K562 (cell line): ENCODE data around the gene FAM20B. TPM values are rescaled to one million over a fixed set of nuclear protein-coding genes. Genes with fewer than 3 reads are reported as not detected.

Source experiments
- CBX8 ChIP-seq: fragments of 200-600 bp; sonication (generic); IDR thresholded peaks from 2 replicates; pipeline ENCODE4 v1.6.1; 2012; ENCODE audit warnings: borderline replicate concordance, mixed run types, low read depth, mild to moderate bottlenecking, moderate library complexity, mixed read lengths, low read length, control low read depth, inconsistent platforms; ENCODE audit not compliant: poor library complexity, severe bottlenecking; ENCODE audit errors: extremely low read depth
- CREB1 ChIP-seq, 2 experiments: sonication (generic) in 1 of 2; formaldehyde crosslinking in 1 of 2; IDR thresholded peaks; 2 replicates each; pipeline versions ENCODE4 v1.6.1 to v1.8.0; 2012 to 2022; ENCODE audit warnings: inconsistent platforms in 1 of 2, mild to moderate bottlenecking in 1 of 2, missing genetic modification reagents in 1 of 2, moderate library complexity in 1 of 2
- EP300 ChIP-seq: IDR thresholded peaks from 2 replicates; pipeline ENCODE4 v1.6.1; 2012; ENCODE audit warnings: low read length, improper control_type of control experiment
- MYBL2 ChIP-seq, 2 experiments: fragments of 450-650 bp in 1 of 2; sonication (generic) in 1 of 2; formaldehyde crosslinking in 1 of 2; IDR thresholded peaks; 2 replicates each; pipeline versions ENCODE4 v1.6.1 to v1.8.1; 2017 to 2022; ENCODE audit warnings: borderline replicate concordance in 1 of 2, inconsistent platforms in 1 of 2, low read depth in 1 of 2, mild to moderate bottlenecking in 1 of 2, missing genetic modification reagents in 1 of 2, moderate library complexity in 1 of 2
- SMARCE1 ChIP-seq: fragments of 450-650 bp; IDR thresholded peaks from 2 replicates; pipeline ENCODE4 v1.7.1; 2016; ENCODE audit warnings: mild to moderate bottlenecking
- SRSF7 ChIP-seq: fragments of 200-400 bp; formaldehyde crosslinking; optimal IDR thresholded peaks from 2 replicates; pipeline ENCODE3; 2017; ENCODE audit warnings: mild to moderate bottlenecking, low read depth, low read length
- TEAD1 ChIP-seq, 2 experiments: fragments of 450-650 bp in 1 of 2; sonication (generic) in 1 of 2; formaldehyde crosslinking; IDR thresholded peaks; 2 replicates each; pipeline versions ENCODE4 v1.4.0 to v1.8.0; 2020 to 2022; ENCODE audit warnings: mild to moderate bottlenecking in 2 of 2, missing genetic modification reagents in 1 of 2
- polyA plus RNA-seq, 8 experiments: library from polyadenylated mRNA; depleted of rRNA in 4 of 8; stranded (reverse) in 5 of 8; unstranded in 3 of 8; fragments of >200 nt; fragmentation: Nextera tagmentation in 2 of 8; fragmentation: Illumina TruSeq in 1 of 8; extraction: Ambion mirVana in 2 of 8; extraction: Trizol in 1 of 8; gene quantifications; 2 replicates each; pipeline versions ENCODE4 v1.2.1 to v1.2.3, GENCODE V29; 2011 to 2014; ENCODE audit warnings: inconsistent platforms in 1 of 8, missing spikeins in 1 of 8
- total RNA-seq, 7 experiments: library from RNA; depleted of rRNA in 6 of 7; stranded (reverse); fragments of >200 nt in 6 of 7; fragmentation: Illumina TruSeq in 2 of 7; extraction: Trizol in 2 of 7; gene quantifications; 2 replicates each; pipeline versions ENCODE4 v1.2.1 to v1.2.3, GENCODE V29; 2011 to 2021; ENCODE audit warnings: low replicate concordance in 1 of 7
- TF ChIP-seq, protein P1 (sequence below): fragments of 250-450 bp; sonication (Bioruptor Pico); IDR thresholded peaks from 2 replicates; pipeline ENCODE4 v1.4.0; 2020; ENCODE audit warnings: mild to moderate bottlenecking
- TF ChIP-seq, protein P2 (sequence below), 2 experiments: IDR thresholded peaks; 2 replicates each; pipeline ENCODE4 v1.6.1; 2012; ENCODE audit warnings: improper control_type of control experiment in 2 of 2, low read depth in 2 of 2, low read length in 2 of 2, borderline replicate concordance in 1 of 2
- TF ChIP-seq, protein P3 (sequence below), 2 experiments: fragments of 450-650 bp; formaldehyde crosslinking in 1 of 2; IDR thresholded peaks; 2 replicates each; pipeline versions ENCODE4 v1.4.0 to v1.6.1; 2014 to 2020; ENCODE audit warnings: mild to moderate bottlenecking in 2 of 2, borderline replicate concordance in 1 of 2, low read depth in 1 of 2
- TF ChIP-seq, protein P4 (sequence below): sonication (generic); formaldehyde crosslinking; IDR thresholded peaks from 2 replicates; pipeline ENCODE4 v1.8.0; 2022; ENCODE audit warnings: mild to moderate bottlenecking, missing genetic modification reagents

FAM20B gene
- total and polyA plus RNA-seq, 9 of the 15 experiments (the other 6 are each of a cell fraction or from before 2014, with no cell fraction given), result 7.2 to 67.5 (median 42.9) TPM

DNA sequence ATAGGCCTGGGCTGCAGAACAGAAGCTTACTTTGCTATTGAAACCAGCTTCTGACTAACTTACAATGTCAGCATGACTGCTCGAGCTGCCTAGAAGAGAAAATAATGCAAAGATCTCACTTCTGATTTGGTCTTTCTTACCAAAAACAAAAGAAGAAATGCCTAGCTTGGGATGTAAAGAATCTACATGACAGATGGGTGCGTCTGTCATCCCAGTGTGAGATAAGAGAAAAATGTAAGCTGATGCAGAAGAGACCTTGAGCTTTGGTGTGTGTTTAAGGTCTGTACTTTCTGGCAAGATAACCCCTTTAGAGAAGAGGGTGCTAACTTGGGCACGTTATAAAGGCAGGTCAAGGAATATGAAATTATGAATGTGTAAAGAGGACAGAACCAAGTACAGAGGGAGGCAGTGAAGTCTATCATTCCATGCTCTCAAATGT lies 3.6 kb downstream of the FAM20B start (continued):
- TF ChIP-seq MYBL2 (IDR thresholded peaks at IDR 0.05; ENCODE audit: low read depth) (no peak), MYBL2 (CRISPR knock-in tag; IDR thresholded peaks at IDR 0.05; ENCODE audit: borderline replicate concordance) (no peak), CREB1 (IDR thresholded peaks at IDR 0.05) (no peak; the same call in 1 of the 2 replicates), CREB1 (CRISPR knock-in tag; IDR thresholded peaks at IDR 0.05) (no peak), SMARCE1 (peak; percentile 71), SRSF7 (no peak), CBX8 (no peak), EP300 (peak; percentile 68), TEAD1 (CRISPR knock-in tag; IDR thresholded peaks at IDR 0.05) (0 out of 4 replicates have a peak, but pooled peaks of 1 of the 2 experiments have one; percentile 45)
- TF ChIP-seq, protein P1, sequence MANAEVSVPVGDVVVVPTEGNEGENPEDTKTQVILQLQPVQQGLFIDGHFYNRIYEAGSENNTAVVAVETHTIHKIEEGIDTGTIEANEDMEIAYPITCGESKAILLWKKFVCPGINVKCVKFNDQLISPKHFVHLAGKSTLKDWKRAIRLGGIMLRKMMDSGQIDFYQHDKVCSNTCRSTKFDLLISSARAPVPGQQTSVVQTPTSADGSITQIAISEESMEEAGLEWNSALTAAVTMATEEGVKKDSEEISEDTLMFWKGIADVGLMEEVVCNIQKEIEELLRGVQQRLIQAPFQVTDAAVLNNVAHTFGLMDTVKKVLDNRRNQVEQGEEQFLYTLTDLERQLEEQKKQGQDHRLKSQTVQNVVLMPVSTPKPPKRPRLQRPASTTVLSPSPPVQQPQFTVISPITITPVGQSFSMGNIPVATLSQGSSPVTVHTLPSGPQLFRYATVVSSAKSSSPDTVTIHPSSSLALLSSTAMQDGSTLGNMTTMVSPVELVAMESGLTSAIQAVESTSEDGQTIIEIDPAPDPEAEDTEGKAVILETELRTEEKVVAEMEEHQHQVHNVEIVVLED (CRISPR knock-in tag), result no peak
- TF ChIP-seq, protein P2, sequence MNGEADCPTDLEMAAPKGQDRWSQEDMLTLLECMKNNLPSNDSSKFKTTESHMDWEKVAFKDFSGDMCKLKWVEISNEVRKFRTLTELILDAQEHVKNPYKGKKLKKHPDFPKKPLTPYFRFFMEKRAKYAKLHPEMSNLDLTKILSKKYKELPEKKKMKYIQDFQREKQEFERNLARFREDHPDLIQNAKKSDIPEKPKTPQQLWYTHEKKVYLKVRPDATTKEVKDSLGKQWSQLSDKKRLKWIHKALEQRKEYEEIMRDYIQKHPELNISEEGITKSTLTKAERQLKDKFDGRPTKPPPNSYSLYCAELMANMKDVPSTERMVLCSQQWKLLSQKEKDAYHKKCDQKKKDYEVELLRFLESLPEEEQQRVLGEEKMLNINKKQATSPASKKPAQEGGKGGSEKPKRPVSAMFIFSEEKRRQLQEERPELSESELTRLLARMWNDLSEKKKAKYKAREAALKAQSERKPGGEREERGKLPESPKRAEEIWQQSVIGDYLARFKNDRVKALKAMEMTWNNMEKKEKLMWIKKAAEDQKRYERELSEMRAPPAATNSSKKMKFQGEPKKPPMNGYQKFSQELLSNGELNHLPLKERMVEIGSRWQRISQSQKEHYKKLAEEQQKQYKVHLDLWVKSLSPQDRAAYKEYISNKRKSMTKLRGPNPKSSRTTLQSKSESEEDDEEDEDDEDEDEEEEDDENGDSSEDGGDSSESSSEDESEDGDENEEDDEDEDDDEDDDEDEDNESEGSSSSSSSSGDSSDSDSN (IDR thresholded peaks at IDR 0.05; ENCODE audit: borderline replicate concordance in 1 of 2, low read depth in 2 of 2, low read length in 2 of 2), result 0 out of 4 replicates have a peak, but pooled peaks of 1 of the 2 experiments have one; percentile 19
- TF ChIP-seq, protein P3, sequence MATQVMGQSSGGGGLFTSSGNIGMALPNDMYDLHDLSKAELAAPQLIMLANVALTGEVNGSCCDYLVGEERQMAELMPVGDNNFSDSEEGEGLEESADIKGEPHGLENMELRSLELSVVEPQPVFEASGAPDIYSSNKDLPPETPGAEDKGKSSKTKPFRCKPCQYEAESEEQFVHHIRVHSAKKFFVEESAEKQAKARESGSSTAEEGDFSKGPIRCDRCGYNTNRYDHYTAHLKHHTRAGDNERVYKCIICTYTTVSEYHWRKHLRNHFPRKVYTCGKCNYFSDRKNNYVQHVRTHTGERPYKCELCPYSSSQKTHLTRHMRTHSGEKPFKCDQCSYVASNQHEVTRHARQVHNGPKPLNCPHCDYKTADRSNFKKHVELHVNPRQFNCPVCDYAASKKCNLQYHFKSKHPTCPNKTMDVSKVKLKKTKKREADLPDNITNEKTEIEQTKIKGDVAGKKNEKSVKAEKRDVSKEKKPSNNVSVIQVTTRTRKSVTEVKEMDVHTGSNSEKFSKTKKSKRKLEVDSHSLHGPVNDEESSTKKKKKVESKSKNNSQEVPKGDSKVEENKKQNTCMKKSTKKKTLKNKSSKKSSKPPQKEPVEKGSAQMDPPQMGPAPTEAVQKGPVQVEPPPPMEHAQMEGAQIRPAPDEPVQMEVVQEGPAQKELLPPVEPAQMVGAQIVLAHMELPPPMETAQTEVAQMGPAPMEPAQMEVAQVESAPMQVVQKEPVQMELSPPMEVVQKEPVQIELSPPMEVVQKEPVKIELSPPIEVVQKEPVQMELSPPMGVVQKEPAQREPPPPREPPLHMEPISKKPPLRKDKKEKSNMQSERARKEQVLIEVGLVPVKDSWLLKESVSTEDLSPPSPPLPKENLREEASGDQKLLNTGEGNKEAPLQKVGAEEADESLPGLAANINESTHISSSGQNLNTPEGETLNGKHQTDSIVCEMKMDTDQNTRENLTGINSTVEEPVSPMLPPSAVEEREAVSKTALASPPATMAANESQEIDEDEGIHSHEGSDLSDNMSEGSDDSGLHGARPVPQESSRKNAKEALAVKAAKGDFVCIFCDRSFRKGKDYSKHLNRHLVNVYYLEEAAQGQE (IDR thresholded peaks at IDR 0.05; ENCODE audit: borderline replicate concordance), result no peak
- TF ChIP-seq, protein P3 (CRISPR knock-in tag; IDR thresholded peaks at IDR 0.05; ENCODE audit: low read depth), result no peak
- TF ChIP-seq, protein P4, sequence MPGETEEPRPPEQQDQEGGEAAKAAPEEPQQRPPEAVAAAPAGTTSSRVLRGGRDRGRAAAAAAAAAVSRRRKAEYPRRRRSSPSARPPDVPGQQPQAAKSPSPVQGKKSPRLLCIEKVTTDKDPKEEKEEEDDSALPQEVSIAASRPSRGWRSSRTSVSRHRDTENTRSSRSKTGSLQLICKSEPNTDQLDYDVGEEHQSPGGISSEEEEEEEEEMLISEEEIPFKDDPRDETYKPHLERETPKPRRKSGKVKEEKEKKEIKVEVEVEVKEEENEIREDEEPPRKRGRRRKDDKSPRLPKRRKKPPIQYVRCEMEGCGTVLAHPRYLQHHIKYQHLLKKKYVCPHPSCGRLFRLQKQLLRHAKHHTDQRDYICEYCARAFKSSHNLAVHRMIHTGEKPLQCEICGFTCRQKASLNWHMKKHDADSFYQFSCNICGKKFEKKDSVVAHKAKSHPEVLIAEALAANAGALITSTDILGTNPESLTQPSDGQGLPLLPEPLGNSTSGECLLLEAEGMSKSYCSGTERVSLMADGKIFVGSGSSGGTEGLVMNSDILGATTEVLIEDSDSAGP, result no peak
